H1 (cell line): ENCODE results near the gene CST7. TPM values are rescaled to one million over a fixed set of nuclear protein-coding genes. Genes with fewer than 3 reads are reported as not detected.

Source experiments
- CBX8 ChIP-seq: fragments of 300-800, 300-1000 bp; sonication (generic); IDR thresholded peaks from 2 replicates; pipeline ENCODE4 v1.7.1; 2016; ENCODE audit warnings: low read depth, low read length, borderline replicate concordance
- JUND ChIP-seq: IDR thresholded peaks from 2 replicates; pipeline ENCODE4 v1.6.1; 2011; ENCODE audit warnings: mild to moderate bottlenecking, improper control_type of control experiment, low read length
- SAP30 ChIP-seq: fragments of 300-600 bp; sonication (generic); IDR thresholded peaks from 2 replicates; pipeline ENCODE4 v1.7.1; 2012; ENCODE audit warnings: low read length, moderate library complexity, mild to moderate bottlenecking, inconsistent platforms; ENCODE audit not compliant: insufficient read depth, insufficient replicate concordance
- SIN3A ChIP-seq, 2 experiments: IDR thresholded peaks in 1 of 2; conservative IDR thresholded peaks in 1 of 2; 2 replicates each; pipeline ENCODE4 v1.6.1; 2011 to 2012; ENCODE audit warnings: low read length in 2 of 2, improper control_type of control experiment in 1 of 2, low read depth in 1 of 2, mild to moderate bottlenecking in 1 of 2
- TCF12 ChIP-seq: IDR thresholded peaks from 2 replicates; pipeline ENCODE4 v1.6.1; 2011; ENCODE audit warnings: low read depth, mild to moderate bottlenecking, low read length
- polyA plus RNA-seq, 7 experiments: library from polyadenylated mRNA; depleted of rRNA in 3 of 7; stranded (reverse) in 5 of 7; unstranded in 2 of 7; fragments of >200 nt in 5 of 7; fragments of 200-250 nt in 2 of 7; gene quantifications; 1 replicate in 5 of 7; 2 replicates in 1 of 7; 4 replicates in 1 of 7; pipeline versions ENCODE4 v1.2.1 to v1.2.3, GENCODE V29; 2011 to 2013; ENCODE audit warnings: missing spikeins in 2 of 7, mixed read lengths in 2 of 7
- total RNA-seq: library from RNA; stranded (reverse); fragmentation: NEBNext Ultra II Directional; extraction: Animal tissue kit (Norgen Biotek cat#: 25700); gene quantifications from 2 replicates; pipeline ENCODE4 v1.2.1, GENCODE V29; 2021

The CST7 gene
- total and polyA plus RNA-seq, 2 of the 8 experiments (the other 6 are each of a cell fraction or from before 2014, with no cell fraction given): not detected

GRCh38 chr20:24909086-24909780 is 39.8 kb upstream of the CST7 start (continued):
- TF ChIP-seq SIN3A (conservative IDR thresholded peaks at IDR 0.05 in 1 of 2, IDR thresholded peaks at IDR 0.05 in 1 of 2; ENCODE audit: low read depth in 1 of 2, low read length in 2 of 2): no peak
- no peak for TF ChIP-seq CBX8
- TF ChIP-seq TCF12: no peak
- no peak for TF ChIP-seq JUND
- no peak for TF ChIP-seq SAP30
